Fibroblast of lung (primary cell): ENCODE results near the gene KAT7. TPM values are rescaled to one million over a fixed set of nuclear protein-coding genes. Genes with fewer than 3 reads are reported as not detected.

ENCODE experiments used
- DNase-seq, 2 donors: peaks; one replicate each; pipeline versions ENCODE4 v3.0.0 to v3.0.0-alpha.2; 2010; ENCODE audit warnings: low read depth in 2 of 2
- H2AFZ ChIP-seq: 2 replicates; pipeline ENCODE4 v1.5.1; 2012; ENCODE audit warnings: low read length, control low read depth, inconsistent platforms
- H3K27ac ChIP-seq: 2 replicates; pipeline ENCODE4 v1.5.1; 2011; ENCODE audit warnings: low read length, control low read depth; ENCODE audit not compliant: insufficient read depth
- H3K27me3 ChIP-seq: 2 replicates; pipeline ENCODE4 v1.5.1; 2011; ENCODE audit warnings: mild to moderate bottlenecking, low read length; ENCODE audit not compliant: control insufficient read depth, insufficient read depth
- H3K36me3 ChIP-seq: 2 replicates; pipeline ENCODE4 v1.5.1; 2011; ENCODE audit warnings: low read length; ENCODE audit not compliant: control insufficient read depth, insufficient read depth
- H3K4me1 ChIP-seq: 2 replicates; pipeline ENCODE4 v1.5.1; 2011; ENCODE audit warnings: low read length; ENCODE audit not compliant: control insufficient read depth, insufficient read depth; ENCODE audit errors: extremely low read depth
- H3K4me2 ChIP-seq: 2 replicates; pipeline ENCODE4 v1.5.1; 2011; ENCODE audit warnings: low read length, control low read depth; ENCODE audit not compliant: insufficient read depth; ENCODE audit errors: extremely low read depth
- H3K4me3 ChIP-seq, 4 experiments: fragments of 200-600 bp in 1 of 4; sonication (generic) in 1 of 4; replicated peaks in 1 of 4; 2 replicates each; pipeline ENCODE4 v1.5.1; 2011 to 2016; ENCODE audit warnings: low read length in 4 of 4, low read depth in 3 of 4, mild to moderate bottlenecking in 3 of 4, control low read depth in 2 of 4, inconsistent platforms in 1 of 4, mixed read lengths in 1 of 4; ENCODE audit not compliant: insufficient read depth in 1 of 4; ENCODE audit errors: control extremely low read depth in 1 of 4
- H3K79me2 ChIP-seq: 2 replicates; pipeline ENCODE4 v1.5.1; 2012; ENCODE audit warnings: mild to moderate bottlenecking, low read length, inconsistent platforms; ENCODE audit not compliant: control insufficient read depth, insufficient read depth
- H3K9ac ChIP-seq: 2 replicates; pipeline ENCODE4 v1.5.1; 2011; ENCODE audit warnings: mild to moderate bottlenecking, low read length, control low read depth; ENCODE audit not compliant: insufficient read depth
- H3K9me3 ChIP-seq: 2 replicates; pipeline ENCODE4 v1.5.1; 2012; ENCODE audit warnings: low read depth, low read length; ENCODE audit not compliant: control insufficient read depth, insufficient read depth
- H4K20me1 ChIP-seq: 2 replicates; pipeline ENCODE4 v1.5.1; 2011; ENCODE audit warnings: low read length; ENCODE audit not compliant: control insufficient read depth, insufficient read depth; ENCODE audit errors: extremely low read depth
- EZH2 ChIP-seq: IDR thresholded peaks from 2 replicates; pipeline ENCODE4 v1.5.1; 2012; ENCODE audit warnings: low read length, control low read depth, mild to moderate bottlenecking; ENCODE audit errors: missing control alignments
- polyA plus RNA-seq, 2 donors: library from polyadenylated mRNA; depleted of rRNA in 1 of 2; stranded (reverse) in 1 of 2; unstranded in 1 of 2; fragments of >200 nt; gene quantifications; 2 replicates each; pipeline ENCODE4 v1.2.1, GENCODE V29; 2011 to 2012; ENCODE audit warnings: missing spikeins in 1 of 2
- total RNA-seq: library from RNA; depleted of rRNA; stranded (reverse); fragments of >200 nt; gene quantifications from 2 replicates; pipeline ENCODE4 v1.2.1, GENCODE V29; 2014
- TF ChIP-seq, protein P1 (sequence below), 2 donors: IDR thresholded peaks in 1 of 2; conservative IDR thresholded peaks in 1 of 2; 1 replicate in 1 of 2; 2 replicates in 1 of 2; pipeline ENCODE4 v1.5.1; 2011 to 2012; ENCODE audit warnings: low read length in 2 of 2, control low read depth in 1 of 2, inconsistent platforms in 1 of 2, low read depth in 1 of 2, mild to moderate bottlenecking in 1 of 2

KAT7 gene
- total and polyA plus RNA-seq, 2 donors (not counting 1 experiment from before 2014, with no cell fraction given), result 25.6 to 35.5 TPM

DNA sequence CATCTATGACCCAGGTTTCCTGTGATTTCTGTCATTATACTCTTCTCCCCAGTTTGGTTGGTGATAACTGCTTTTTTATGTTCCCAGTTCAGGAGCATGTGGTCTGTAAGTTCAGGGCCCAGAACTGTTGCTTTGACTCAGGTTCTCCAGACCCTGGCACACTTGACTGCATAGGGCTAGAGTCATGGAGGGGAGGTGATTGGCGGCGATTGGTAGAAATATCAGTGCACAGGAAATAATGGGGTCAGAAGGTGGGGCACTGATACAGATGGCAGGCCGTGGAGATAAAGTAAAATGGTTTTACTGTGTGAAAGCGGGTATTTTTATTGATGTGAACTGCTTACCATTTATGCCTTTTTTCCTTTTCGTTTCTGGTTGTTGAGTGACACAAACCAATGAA, 30.7 kb downstream of the KAT7 start:
- no peak overlapping the region for H3K4me3 ChIP-seq
- peaks cover 4% of the 10 kb centered on the region for H3K36me3 ChIP-seq
- no peak overlapping the region for H3K4me2 ChIP-seq
- H3K9ac ChIP-seq, result no peak overlapping the region
- DNase-seq, result no peak
- H3K27ac ChIP-seq, result no peak overlapping the region
- H3K4me1 ChIP-seq, result peaks cover 3% of the 10 kb centered on the region
- no peaks in the 10 kb centered on the region for H4K20me1 ChIP-seq
- no peaks in the 10 kb centered on the region for H3K9me3 ChIP-seq
- TF ChIP-seq EZH2, result no peak
- TF ChIP-seq, protein P1, sequence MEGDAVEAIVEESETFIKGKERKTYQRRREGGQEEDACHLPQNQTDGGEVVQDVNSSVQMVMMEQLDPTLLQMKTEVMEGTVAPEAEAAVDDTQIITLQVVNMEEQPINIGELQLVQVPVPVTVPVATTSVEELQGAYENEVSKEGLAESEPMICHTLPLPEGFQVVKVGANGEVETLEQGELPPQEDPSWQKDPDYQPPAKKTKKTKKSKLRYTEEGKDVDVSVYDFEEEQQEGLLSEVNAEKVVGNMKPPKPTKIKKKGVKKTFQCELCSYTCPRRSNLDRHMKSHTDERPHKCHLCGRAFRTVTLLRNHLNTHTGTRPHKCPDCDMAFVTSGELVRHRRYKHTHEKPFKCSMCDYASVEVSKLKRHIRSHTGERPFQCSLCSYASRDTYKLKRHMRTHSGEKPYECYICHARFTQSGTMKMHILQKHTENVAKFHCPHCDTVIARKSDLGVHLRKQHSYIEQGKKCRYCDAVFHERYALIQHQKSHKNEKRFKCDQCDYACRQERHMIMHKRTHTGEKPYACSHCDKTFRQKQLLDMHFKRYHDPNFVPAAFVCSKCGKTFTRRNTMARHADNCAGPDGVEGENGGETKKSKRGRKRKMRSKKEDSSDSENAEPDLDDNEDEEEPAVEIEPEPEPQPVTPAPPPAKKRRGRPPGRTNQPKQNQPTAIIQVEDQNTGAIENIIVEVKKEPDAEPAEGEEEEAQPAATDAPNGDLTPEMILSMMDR (conservative IDR thresholded peaks at IDR 0.05 in 1 of 2, IDR thresholded peaks at IDR 0.05 in 1 of 2; ENCODE audit: low read depth in 1 of 2, low read length in 2 of 2), result no peak
- H3K79me2 ChIP-seq, result no peaks in the 10 kb centered on the region
- no peaks in the 10 kb centered on the region for H3K27me3 ChIP-seq
- H2AFZ ChIP-seq, result no peak overlapping the region

DNA sequence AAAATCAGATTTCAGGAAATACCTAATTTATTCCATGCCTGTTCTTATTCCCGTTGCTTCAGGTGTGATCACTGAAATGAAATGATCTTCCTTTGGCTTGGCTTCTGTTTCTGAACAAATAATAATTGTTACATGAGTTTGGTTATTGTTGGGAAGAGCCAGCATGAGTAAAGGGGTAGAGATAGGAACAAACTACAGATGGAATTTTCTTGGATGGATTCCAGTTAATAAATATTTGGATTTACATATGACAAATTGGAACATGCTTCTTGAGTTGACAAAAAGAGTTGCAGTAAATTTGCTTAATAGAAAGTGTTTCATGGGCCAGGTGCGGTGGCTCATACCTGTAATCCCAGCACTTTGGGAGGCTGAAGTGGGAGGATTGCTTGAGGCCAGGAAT, 31.2 kb downstream of the KAT7 start:
- no peak for DNase-seq
- no peak overlapping the region for H3K4me3 ChIP-seq
- H3K27ac ChIP-seq, result no peak overlapping the region
- H3K79me2 ChIP-seq, result no peaks in the 10 kb centered on the region
- H3K27me3 ChIP-seq, result no peaks in the 10 kb centered on the region
- no peaks in the 10 kb centered on the region for H4K20me1 ChIP-seq
- H3K4me1 ChIP-seq, result peaks cover 3% of the 10 kb centered on the region
- no peaks in the 10 kb centered on the region for H3K9me3 ChIP-seq
- no peak overlapping the region for H2AFZ ChIP-seq
- no peak for TF ChIP-seq EZH2
- TF ChIP-seq, protein P1 (conservative IDR thresholded peaks at IDR 0.05 in 1 of 2, IDR thresholded peaks at IDR 0.05 in 1 of 2; ENCODE audit: low read depth in 1 of 2, low read length in 2 of 2), result no peak
- H3K9ac ChIP-seq, result no peak overlapping the region
- no peak overlapping the region for H3K4me2 ChIP-seq
- H3K36me3 ChIP-seq, result peaks cover 4% of the 10 kb centered on the region

DNA sequence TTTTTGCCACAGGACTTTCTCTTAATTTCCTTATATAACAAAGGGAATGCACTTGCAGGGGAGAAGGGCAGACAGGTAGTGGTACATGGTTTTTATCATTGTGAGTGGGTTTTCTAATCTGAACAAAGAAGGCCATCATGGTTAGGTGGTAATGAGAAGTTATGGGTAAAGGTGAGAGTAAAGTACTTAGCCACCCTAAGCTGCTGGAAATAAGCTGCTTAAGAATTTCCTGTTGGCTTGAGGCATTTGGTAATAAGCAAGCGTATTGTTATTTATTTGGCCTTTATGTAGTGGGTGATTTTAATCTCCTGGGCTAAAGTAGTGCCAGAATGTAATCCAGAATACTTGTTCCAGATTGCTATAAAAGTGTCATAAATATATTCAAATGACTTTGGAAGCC, 32.3 kb downstream of the KAT7 start:
- no peak overlapping the region for H3K27ac ChIP-seq
- peaks cover 4% of the 10 kb centered on the region for H3K36me3 ChIP-seq
- H4K20me1 ChIP-seq, result no peaks in the 10 kb centered on the region

More for the DNA sequence above, 32.3 kb downstream of the KAT7 start:
- peaks cover 3% of the 10 kb centered on the region for H3K4me1 ChIP-seq
- no peaks in the 10 kb centered on the region for H3K79me2 ChIP-seq
- H2AFZ ChIP-seq, result no peak overlapping the region
- H3K9me3 ChIP-seq, result no peaks in the 10 kb centered on the region
- H3K9ac ChIP-seq, result no peak overlapping the region
- TF ChIP-seq, protein P1 (conservative IDR thresholded peaks at IDR 0.05 in 1 of 2, IDR thresholded peaks at IDR 0.05 in 1 of 2; ENCODE audit: low read depth in 1 of 2, low read length in 2 of 2), result no peak
- TF ChIP-seq EZH2, result no peak
- H3K27me3 ChIP-seq, result no peaks in the 10 kb centered on the region
- no peak overlapping the region for H3K4me3 ChIP-seq
- DNase-seq, result no peak
- H3K4me2 ChIP-seq, result no peak overlapping the region
